Astrocyte of the cerebellum (primary cell): ENCODE results near the gene KDM5A.
"Not testable (repeated sequence)": the region's sequence is repeated elsewhere in the genome, so short reads cannot be mapped to it uniquely, and the experiment has no call there.

ENCODE experiments used
- DNase-seq: peaks from one replicate; pipeline ENCODE4 v3.0.0-alpha.2; 2011; ENCODE audit warnings: low read depth
- H3K4me3 ChIP-seq: 2 replicates; pipeline ENCODE4 v1.5.1; 2011; ENCODE audit warnings: mild to moderate bottlenecking, low read depth, low read length, moderate library complexity
- in situ Hi-C: cut with HindIII; loops from 2 replicates; pipeline ENCODE4 v1.10.0; 2017; ENCODE audit warnings: low sequenced_read_pairs
- TF ChIP-seq, protein P1 (sequence below): IDR thresholded peaks from 2 replicates; pipeline ENCODE4 v1.5.1; 2012; ENCODE audit warnings: low read length, low read depth, moderate library complexity, mild to moderate bottlenecking; ENCODE audit errors: missing control alignments

Gene KDM5A

DNA sequence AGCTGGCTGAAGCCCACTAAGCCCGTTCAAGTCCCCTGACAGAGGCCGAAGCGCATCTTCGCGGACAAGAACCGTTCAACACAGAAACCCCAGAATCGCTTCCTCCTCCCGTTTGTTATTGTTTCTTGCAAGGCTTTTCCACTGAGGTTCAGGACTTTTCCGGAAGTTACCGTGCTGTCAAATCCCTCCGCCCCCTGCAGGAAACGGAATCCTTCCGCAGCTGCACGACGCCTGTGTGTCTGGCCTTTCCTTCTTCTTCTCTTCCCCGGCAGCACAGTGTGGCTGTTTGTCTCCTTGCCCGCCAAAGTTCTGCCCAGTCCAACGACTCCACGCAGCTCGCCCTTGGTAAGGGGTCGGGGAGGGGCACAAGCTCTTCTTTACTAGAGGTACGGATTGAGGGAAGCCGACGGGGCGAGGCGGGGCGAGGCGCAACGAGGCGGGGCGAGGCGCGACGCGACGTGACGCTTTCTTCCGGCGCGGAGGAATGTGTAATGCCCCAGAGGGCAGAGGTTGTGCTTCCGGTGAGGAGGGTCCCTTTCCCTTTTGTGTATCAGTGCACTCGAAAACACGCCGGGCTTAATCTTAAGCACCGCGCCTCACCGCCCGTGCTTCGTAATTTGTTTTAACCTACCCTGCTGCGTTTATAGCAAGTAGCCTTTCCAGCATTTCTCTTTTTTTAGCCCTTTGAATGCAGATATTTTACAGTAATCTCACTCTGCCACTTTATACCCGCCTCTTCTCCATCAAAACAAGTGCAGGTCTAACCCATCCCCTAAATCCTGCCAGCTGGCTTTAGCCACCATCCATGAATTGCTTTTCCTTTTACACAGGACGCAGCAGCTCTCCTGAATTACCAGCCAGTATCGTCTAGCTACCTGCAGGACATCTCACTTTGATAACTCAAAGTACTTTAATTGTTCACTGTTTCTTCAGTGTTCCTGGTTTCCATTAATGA lies at the start of gene KDM5A:
Gene KDM5A, minus strand, starts transcription at position 179 of the 955 bp plus-strand sequence. CDS start 229 bp downstream, outside the sequence.
- peak; percentile 88 for DNase-seq
- H3K4me3 ChIP-seq: peak within 1 kb of the TSS; percentile 83
- TF ChIP-seq, protein P1, sequence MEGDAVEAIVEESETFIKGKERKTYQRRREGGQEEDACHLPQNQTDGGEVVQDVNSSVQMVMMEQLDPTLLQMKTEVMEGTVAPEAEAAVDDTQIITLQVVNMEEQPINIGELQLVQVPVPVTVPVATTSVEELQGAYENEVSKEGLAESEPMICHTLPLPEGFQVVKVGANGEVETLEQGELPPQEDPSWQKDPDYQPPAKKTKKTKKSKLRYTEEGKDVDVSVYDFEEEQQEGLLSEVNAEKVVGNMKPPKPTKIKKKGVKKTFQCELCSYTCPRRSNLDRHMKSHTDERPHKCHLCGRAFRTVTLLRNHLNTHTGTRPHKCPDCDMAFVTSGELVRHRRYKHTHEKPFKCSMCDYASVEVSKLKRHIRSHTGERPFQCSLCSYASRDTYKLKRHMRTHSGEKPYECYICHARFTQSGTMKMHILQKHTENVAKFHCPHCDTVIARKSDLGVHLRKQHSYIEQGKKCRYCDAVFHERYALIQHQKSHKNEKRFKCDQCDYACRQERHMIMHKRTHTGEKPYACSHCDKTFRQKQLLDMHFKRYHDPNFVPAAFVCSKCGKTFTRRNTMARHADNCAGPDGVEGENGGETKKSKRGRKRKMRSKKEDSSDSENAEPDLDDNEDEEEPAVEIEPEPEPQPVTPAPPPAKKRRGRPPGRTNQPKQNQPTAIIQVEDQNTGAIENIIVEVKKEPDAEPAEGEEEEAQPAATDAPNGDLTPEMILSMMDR: no peak
- in situ Hi-C loops: no loop called here

- H3K4me3 ChIP-seq, DNase-seq, in situ Hi-C loops: not testable (repeated sequence)
Measured at GRCh38 chr12:435737-436136, 46.6 kb upstream of the KDM5A start.

DNA sequence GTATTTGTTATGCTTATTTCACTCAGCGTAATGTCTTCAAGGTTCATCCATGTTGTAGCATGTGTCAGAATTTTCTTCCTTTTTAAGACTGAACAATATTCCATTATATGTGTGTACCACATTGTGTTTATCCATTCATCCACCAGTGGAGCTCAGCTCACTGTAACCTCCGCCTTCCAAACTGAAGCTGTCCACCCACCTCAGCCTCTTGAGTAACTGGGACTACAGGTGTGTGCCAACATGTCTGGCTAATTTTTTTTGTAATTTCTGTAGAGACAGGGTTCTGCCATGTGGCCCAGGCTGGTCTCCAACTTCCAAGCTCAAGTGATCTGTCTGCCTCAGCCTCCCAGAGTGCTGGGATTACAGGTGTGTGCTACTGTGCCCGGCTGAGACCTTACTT lies 33.4 kb upstream of the KDM5A start:
- no peak for DNase-seq
- in situ Hi-C loops: no loop called here

DNA sequence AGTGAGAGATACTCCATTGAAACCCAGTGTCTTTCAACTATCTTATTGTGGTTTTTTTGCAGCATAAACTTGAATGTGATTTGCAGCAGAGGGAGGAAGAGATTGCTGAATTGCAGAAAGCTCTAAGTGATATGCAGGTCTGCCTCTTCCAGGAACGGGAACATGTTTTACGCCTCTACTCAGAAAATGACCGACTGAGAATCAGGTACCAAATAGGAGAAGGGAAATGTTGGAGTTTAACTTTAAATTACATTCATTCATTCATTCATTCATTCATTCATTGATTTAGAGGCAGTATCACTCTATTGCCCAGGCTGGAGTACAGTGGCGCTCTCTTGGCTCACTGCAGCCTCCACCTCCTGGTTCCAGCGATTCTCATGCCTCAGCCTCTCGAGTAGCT lies 29.3 kb upstream of the KDM5A start:
- TF ChIP-seq, protein P1: no peak
- no peak for DNase-seq
- H3K4me3 ChIP-seq: no peak overlapping the region
- in situ Hi-C loops: no loop called here

More for the DNA sequence above, 33.4 kb upstream of the KDM5A start:
- no peak overlapping the region for H3K4me3 ChIP-seq
- TF ChIP-seq, protein P1: no peak

GRCh38 chr12:414859-415258 lies 25.7 kb upstream of the KDM5A start:
- in situ Hi-C loops: no loop called here
- no peak for DNase-seq
- no peak overlapping the region for H3K4me3 ChIP-seq
- TF ChIP-seq, protein P1: no peak

- H3K4me3 ChIP-seq: peak overlapping the region; percentile 52
- in situ Hi-C loops: no loop called here
- no peak for DNase-seq
- TF ChIP-seq, protein P1: peak; percentile 53
Measured at GRCh38 chr12:402029-402389, 12.9 kb upstream of the KDM5A start.
